Calu3 (cell line): Measurements from ENCODE around the gene ORM2. TPM values are rescaled to one million over a fixed set of nuclear protein-coding genes. Genes with fewer than 3 reads are reported as not detected.

Experiments used
- BruUV-seq: library from RNA; stranded (reverse); fragments of 400-500 nt; replicated peaks from 2 replicates; lab custom pipeline; 2021; lab: Mats Ljungman, UMichigan
- CTCF ChIA-PET: fragments of 300-600 bp; sonication (Branson Sonifier 250); formaldehyde crosslinking; loops from one replicate; lab custom pipeline; 2022; ENCODE audit warnings: antibody characterized with exemption; lab: Charles Lee
- DNase-seq: peaks from one replicate; pipeline ENCODE4 v3.0.0; 2022
- H3K27ac Mint-ChIP-seq: one replicate; pipeline ENCODE4 v1.8.0; 2022; ENCODE audit warnings: mixed read lengths; ENCODE audit not compliant: unreplicated experiment
- H3K27me3 Mint-ChIP-seq: one replicate; pipeline ENCODE4 v1.8.0; 2022; ENCODE audit warnings: mixed read lengths; ENCODE audit not compliant: unreplicated experiment
- H3K36me3 Mint-ChIP-seq: one replicate; pipeline ENCODE4 v1.8.0; 2022; ENCODE audit warnings: mild to moderate bottlenecking, moderate library complexity, mixed read lengths; ENCODE audit not compliant: insufficient read depth, unreplicated experiment
- H3K4me1 Mint-ChIP-seq: one replicate; pipeline ENCODE4 v1.8.0; 2022; ENCODE audit warnings: mild to moderate bottlenecking, low read depth, mixed read lengths; ENCODE audit not compliant: unreplicated experiment
- H3K4me3 Mint-ChIP-seq: one replicate; pipeline ENCODE4 v1.8.0; 2022; ENCODE audit warnings: mild to moderate bottlenecking, low read depth, moderate library complexity, mixed read lengths; ENCODE audit not compliant: unreplicated experiment
- H3K9me3 Mint-ChIP-seq: one replicate; pipeline ENCODE4 v1.8.0; 2022; ENCODE audit warnings: low read depth, mixed read lengths; ENCODE audit not compliant: unreplicated experiment
- intact Hi-C: fragments of 100-400 bp; cut with micrococcal nuclease; formaldehyde crosslinking; loops from one replicate; pipeline ENCODE4 v1.10.0; 2022; ENCODE audit not compliant: unreplicated experiment
- total RNA-seq: library from RNA; stranded (reverse); gene quantifications from 2 replicates; pipeline ENCODE4 v1.2.3, GENCODE V29; 2022
- TF ChIP-seq, protein P1 (sequence below): fragments of 200-600 bp; IDR thresholded peaks from one replicate; pipeline ENCODE4 v1.8.0; 2022; ENCODE audit warnings: antibody characterized with exemption; ENCODE audit not compliant: unreplicated experiment

The ORM2 gene
- total RNA-seq, 1 experiment from 2014 or later, result not detected

DNA sequence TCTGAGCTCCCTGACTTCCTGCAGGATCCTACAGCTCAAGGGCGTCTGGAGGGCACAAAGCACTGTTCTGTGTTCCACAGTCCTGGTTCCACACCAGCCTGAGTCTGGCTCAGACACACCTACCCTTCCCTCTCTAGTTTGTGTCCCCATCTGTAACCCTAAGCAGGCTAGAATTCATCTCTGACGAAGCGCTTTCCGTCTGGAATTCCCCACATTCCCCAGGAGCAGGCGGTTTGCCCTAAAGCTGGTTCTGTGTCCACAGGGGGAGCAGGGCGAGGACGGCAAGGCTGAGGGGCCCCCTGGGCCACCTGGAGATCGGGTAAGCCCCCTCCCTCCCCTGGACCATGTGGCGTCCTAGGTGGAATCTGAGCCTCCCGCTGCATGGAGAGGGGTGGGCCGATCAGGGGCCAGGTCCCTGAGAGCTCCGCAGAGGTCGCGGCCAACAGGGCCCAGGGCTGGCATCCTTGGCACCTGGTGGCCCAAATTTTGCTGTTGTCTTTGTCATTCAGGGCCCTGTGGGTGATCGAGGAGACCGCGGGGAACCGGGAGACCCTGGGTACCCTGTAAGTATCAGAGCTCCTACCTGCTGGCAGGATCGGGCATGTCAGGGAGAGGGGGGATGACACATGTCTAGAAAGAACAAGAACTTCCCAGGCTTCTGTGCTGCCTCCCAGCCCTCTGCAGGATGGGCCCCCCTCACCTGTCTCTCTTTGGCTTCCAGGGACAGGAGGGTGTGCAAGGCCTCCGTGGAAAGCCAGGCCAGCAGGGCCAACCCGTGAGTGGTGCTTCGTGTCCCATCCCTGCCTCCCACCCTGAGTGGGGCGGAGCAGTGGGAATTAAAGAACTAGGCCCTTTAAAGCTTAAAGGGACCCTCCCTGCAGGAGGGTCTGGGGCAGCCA, 41.2 kb upstream of the ORM2 start:
- H3K27ac Mint-ChIP-seq, result no peak overlapping the region
- H3K27me3 Mint-ChIP-seq, result no peaks in the 10 kb centered on the region
- peaks cover 8% of the 10 kb centered on the region for H3K4me1 Mint-ChIP-seq
- H3K36me3 Mint-ChIP-seq, result no peaks in the 10 kb centered on the region
- no peak for DNase-seq
- TF ChIP-seq, protein P1, sequence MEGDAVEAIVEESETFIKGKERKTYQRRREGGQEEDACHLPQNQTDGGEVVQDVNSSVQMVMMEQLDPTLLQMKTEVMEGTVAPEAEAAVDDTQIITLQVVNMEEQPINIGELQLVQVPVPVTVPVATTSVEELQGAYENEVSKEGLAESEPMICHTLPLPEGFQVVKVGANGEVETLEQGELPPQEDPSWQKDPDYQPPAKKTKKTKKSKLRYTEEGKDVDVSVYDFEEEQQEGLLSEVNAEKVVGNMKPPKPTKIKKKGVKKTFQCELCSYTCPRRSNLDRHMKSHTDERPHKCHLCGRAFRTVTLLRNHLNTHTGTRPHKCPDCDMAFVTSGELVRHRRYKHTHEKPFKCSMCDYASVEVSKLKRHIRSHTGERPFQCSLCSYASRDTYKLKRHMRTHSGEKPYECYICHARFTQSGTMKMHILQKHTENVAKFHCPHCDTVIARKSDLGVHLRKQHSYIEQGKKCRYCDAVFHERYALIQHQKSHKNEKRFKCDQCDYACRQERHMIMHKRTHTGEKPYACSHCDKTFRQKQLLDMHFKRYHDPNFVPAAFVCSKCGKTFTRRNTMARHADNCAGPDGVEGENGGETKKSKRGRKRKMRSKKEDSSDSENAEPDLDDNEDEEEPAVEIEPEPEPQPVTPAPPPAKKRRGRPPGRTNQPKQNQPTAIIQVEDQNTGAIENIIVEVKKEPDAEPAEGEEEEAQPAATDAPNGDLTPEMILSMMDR, result no peak
- intact Hi-C loops, result no loop called here
- BruUV-seq, result no TSS peak
- H3K4me3 Mint-ChIP-seq, result no peak overlapping the region
- CTCF ChIA-PET, result interaction anchor here (1.2 kb wide), 1 partner anchor 180 kb away, joined by 11 read pairs; no protein-coding TSS in a partner anchor
- H3K9me3 Mint-ChIP-seq, result no peaks in the 10 kb centered on the region

DNA sequence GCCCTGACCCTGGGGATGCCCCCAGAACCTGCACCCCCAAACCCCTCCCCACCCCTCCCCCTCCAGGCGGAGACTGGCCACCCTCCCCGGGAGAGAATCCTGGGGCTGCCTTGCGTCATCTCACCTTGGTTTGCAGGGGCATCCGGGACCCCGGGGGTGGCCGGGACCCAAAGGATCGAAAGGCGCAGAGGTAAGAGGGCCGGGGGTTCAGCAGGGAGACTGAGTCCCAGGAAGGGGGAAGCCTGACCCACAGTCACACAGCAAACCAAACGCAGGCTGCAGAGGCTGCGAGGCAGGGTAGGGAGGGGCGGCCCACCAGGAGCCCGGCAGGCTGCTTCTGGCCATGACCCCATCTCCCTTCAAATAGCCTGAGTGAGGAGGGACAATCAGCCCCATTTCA, 40.6 kb upstream of the ORM2 start:
- TF ChIP-seq, protein P1, result no peak
- Mint-ChIP-seq H3K4me3 (no peak overlapping the region), H3K27me3 (no peaks in the 10 kb centered on the region), H3K36me3 (no peaks in the 10 kb centered on the region), H3K27ac (no peak overlapping the region), H3K4me1 (peaks cover 8% of the 10 kb centered on the region), H3K9me3 (no peaks in the 10 kb centered on the region)
- DNase-seq, result no peak
- CTCF ChIA-PET, result no interaction called here
- no TSS peak for BruUV-seq
- intact Hi-C loops, result no loop called here

DNA sequence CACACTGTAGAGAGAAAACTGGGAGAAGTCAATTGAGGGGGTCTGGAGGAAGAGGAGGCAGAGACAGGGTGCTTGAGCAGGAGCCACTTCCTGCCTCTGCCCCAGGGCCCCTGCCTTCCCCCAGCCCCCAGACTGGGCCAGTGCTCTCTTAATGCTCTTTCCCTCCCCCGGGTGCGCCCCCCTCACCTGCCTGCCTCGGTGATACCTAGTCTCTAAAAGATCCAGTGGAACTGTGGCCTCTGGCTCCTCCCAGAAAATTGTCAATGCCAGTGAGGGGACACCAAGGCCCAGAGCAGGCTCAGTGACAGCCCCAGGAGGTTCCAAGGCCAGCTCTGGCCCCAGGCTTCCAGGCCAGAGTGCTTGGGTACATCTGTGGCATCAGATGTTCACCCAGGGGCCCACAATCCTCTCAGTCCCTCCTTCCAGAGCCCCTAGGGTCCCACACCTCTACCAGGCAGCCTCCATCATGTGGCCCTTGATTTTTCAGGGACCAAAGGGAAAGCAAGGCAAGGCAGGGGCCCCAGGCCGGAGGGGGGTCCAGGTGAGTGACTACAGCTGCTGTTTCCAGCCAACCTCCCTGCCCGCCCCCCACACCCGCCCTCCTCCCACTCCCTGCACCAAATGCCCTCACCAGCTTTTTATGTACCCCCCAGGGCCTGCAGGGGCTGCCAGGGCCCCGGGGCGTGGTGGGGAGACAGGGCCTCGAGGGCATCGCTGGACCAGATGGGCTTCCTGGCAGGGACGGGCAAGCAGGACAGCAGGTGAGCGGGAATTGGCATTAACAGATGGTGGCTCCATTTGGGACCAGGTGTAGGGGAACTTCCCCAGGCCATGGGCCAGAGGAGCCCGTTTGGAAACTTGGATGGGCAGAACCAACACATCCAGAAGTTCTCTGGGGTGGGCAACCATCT, 39.8 kb upstream of the ORM2 start:
- BruUV-seq, result no TSS peak
- H3K4me1 Mint-ChIP-seq, result peaks cover 8% of the 10 kb centered on the region
- CTCF ChIA-PET, result no interaction called here
- intact Hi-C loops, result loop anchor here (2.0 to 5.0 kb wide), 4 partner anchors 133 to 608 kb away; partner anchors contain the start of gene COL27A1
- H3K9me3 Mint-ChIP-seq, result no peaks in the 10 kb centered on the region
- no peak overlapping the region for H3K27ac Mint-ChIP-seq
- H3K27me3 Mint-ChIP-seq, result no peaks in the 10 kb centered on the region
- H3K4me3 Mint-ChIP-seq, result no peak overlapping the region
- TF ChIP-seq, protein P1, result no peak
- H3K36me3 Mint-ChIP-seq, result no peaks in the 10 kb centered on the region
- DNase-seq, result no peak

DNA sequence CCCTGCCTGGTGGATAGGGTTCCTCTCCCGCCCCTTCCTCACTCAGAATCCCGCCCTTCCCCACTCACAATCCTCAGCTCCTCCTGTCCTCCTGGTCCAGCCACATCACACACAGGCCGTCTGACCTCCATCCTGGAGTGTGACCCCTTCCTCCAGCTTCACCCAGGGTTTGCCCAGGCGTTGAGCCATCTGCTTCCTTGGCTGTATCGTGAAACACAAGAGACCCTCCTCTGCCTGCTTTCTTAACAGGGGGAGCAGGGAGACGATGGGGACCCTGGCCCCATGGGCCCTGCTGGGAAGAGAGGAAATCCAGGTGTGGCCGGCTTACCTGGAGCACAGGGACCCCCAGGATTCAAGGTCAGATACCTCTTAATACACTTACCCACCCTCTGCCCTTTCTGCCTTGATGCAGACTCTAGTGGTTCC, 39.1 kb upstream of the ORM2 start:
- no TSS peak for BruUV-seq
- no peak for DNase-seq
- TF ChIP-seq, protein P1, result no peak
- no peaks in the 10 kb centered on the region for H3K36me3 Mint-ChIP-seq
- H3K27ac Mint-ChIP-seq, result no peak overlapping the region
- peaks cover 8% of the 10 kb centered on the region for H3K4me1 Mint-ChIP-seq
- no peak overlapping the region for H3K4me3 Mint-ChIP-seq
- intact Hi-C loops, result loop anchor here (2.0 to 5.0 kb wide), 4 partner anchors 133 to 608 kb away; partner anchors contain the start of gene COL27A1
- H3K27me3 Mint-ChIP-seq, result no peaks in the 10 kb centered on the region
- peaks cover 4% of the 10 kb centered on the region for H3K9me3 Mint-ChIP-seq
- CTCF ChIA-PET, result interaction anchor here (0.6 to 1.2 kb wide), 5 partner anchors 30 to 480 kb away, joined by 4 to 25 read pairs (median 5); no protein-coding TSS in a partner anchor
